Neural cell (in vitro differentiated cells): ENCODE measurements around the gene TCEA3. TPM values are rescaled to one million over a fixed set of nuclear protein-coding genes. Genes with fewer than 3 reads are reported as not detected.

Source experiments
- H2AFZ ChIP-seq: fragments of 200-600, 300-800 bp; sonication (generic), shearing (Covaris generic); 2 replicates; pipeline ENCODE4 v1.6.0; 2014; ENCODE audit warnings: low read depth, mild to moderate bottlenecking, antibody characterized with exemption, low read length, moderate library complexity
- H3F3A ChIP-seq: fragments of 200-600 bp; shearing (Covaris generic); 2 replicates; pipeline ENCODE4 v1.6.1; 2016; ENCODE audit warnings: mild to moderate bottlenecking, moderate library complexity, mixed read lengths, antibody characterized with exemption, low read length; ENCODE audit not compliant: insufficient read depth, poor library complexity, severe bottlenecking
- H3K27ac ChIP-seq: fragments of 200-600, 300-800 bp; sonication (generic), shearing (Covaris generic); 2 replicates; pipeline ENCODE4 v1.5.1; 2014; ENCODE audit warnings: mild to moderate bottlenecking, low read length, moderate library complexity
- H3K27me3 ChIP-seq: fragments of 300-800, 200-600 bp; sonication (generic), shearing (Covaris generic); 2 replicates; pipeline ENCODE4 v1.6.0; 2014; ENCODE audit warnings: mild to moderate bottlenecking, low read depth, low read length, moderate library complexity; ENCODE audit not compliant: insufficient read depth
- H3K36me3 ChIP-seq: fragments of 300-800, 200-600 bp; sonication (generic), shearing (Covaris generic); 2 replicates; pipeline ENCODE4 v1.5.1; 2014; ENCODE audit warnings: mild to moderate bottlenecking, antibody characterized with exemption, low read length, moderate library complexity; ENCODE audit not compliant: insufficient read depth
- H3K4me2 ChIP-seq: fragments of 300-800, 200-600 bp; sonication (generic), shearing (Covaris generic); 2 replicates; pipeline ENCODE4 v1.6.0; 2014; ENCODE audit warnings: mild to moderate bottlenecking, low read length
- H3K4me3 ChIP-seq: fragments of 300-800, 200-600 bp; sonication (generic), shearing (Covaris generic); 2 replicates; pipeline ENCODE4 v1.5.1; 2014; ENCODE audit warnings: mild to moderate bottlenecking, low read length, moderate library complexity
- H3K79me2 ChIP-seq: fragments of 200-600 bp; shearing (Covaris generic); replicated peaks from 2 replicates; pipeline ENCODE4 v1.6.0; 2014; ENCODE audit warnings: mild to moderate bottlenecking, low read length, moderate library complexity; ENCODE audit not compliant: insufficient read depth
- H3K9ac ChIP-seq: fragments of 300-800, 200-600 bp; sonication (generic), shearing (Covaris generic); 2 replicates; pipeline ENCODE4 v1.6.1; 2016; ENCODE audit warnings: mild to moderate bottlenecking, low read length, mixed read lengths
- H3K9me2 ChIP-seq: fragments of 200-600 bp; shearing (Covaris generic); 2 replicates; pipeline ENCODE4 v1.6.1; 2016; ENCODE audit warnings: mild to moderate bottlenecking, low read length, mixed read lengths; ENCODE audit not compliant: insufficient read depth
- H3K9me3 ChIP-seq: fragments of 200-600, 300-800 bp; sonication (generic), shearing (Covaris generic); 2 replicates; pipeline ENCODE4 v1.6.1; 2016; ENCODE audit warnings: mild to moderate bottlenecking, mixed run types, low read length, moderate library complexity, mixed read lengths
- H4K20me1 ChIP-seq: fragments of 200-600 bp; shearing (Covaris generic); 2 replicates; pipeline ENCODE4 v1.6.1; 2016; ENCODE audit warnings: mild to moderate bottlenecking, mixed run types; ENCODE audit not compliant: insufficient read depth
- EP300 ChIP-seq: fragments of 450-650 bp; conservative IDR thresholded peaks from 2 replicates; pipeline ENCODE4 v1.6.1; 2014; ENCODE audit warnings: antibody characterized with exemption, mild to moderate bottlenecking, moderate library complexity; ENCODE audit not compliant: poor library complexity, severe bottlenecking
- EZH2 ChIP-seq: fragments of 200-600, 300-800 bp; shearing (Covaris generic), sonication (generic); IDR thresholded peaks from 2 replicates; pipeline ENCODE4 v1.6.1; 2014; ENCODE audit warnings: antibody characterized with exemption, low read length, borderline replicate concordance, mild to moderate bottlenecking; ENCODE audit not compliant: insufficient read depth, poor library complexity, severe bottlenecking
- MXI1 ChIP-seq: fragments of 450-650 bp; conservative IDR thresholded peaks from 2 replicates; pipeline ENCODE4 v1.6.1; 2014; ENCODE audit warnings: antibody characterized with exemption, mild to moderate bottlenecking; ENCODE audit not compliant: poor library complexity, severe bottlenecking
- POLR2AphosphoS5 ChIP-seq: IDR thresholded peaks from 2 replicates; pipeline ENCODE4 v1.6.1; 2012
- RAD21 ChIP-seq: fragments of 450-650 bp; conservative IDR thresholded peaks from 2 replicates; pipeline ENCODE4 v1.6.1; 2014; ENCODE audit warnings: antibody characterized with exemption, mild to moderate bottlenecking, moderate library complexity
- REST ChIP-seq: IDR thresholded peaks from 2 replicates; pipeline ENCODE4 v1.6.1; 2012; ENCODE audit warnings: borderline replicate concordance
- SMC3 ChIP-seq: fragments of 450-650 bp; conservative IDR thresholded peaks from 2 replicates; pipeline ENCODE4 v1.6.1; 2014; ENCODE audit warnings: antibody characterized with exemption, mild to moderate bottlenecking, moderate library complexity; ENCODE audit not compliant: poor library complexity
- TAF1 ChIP-seq: IDR thresholded peaks from 2 replicates; pipeline ENCODE4 v1.6.1; 2012; ENCODE audit warnings: low read depth
- polyA plus RNA-seq: library from polyadenylated mRNA; depleted of rRNA; stranded (reverse); fragments of >200 nt; gene quantifications from 2 replicates; pipeline ENCODE4 v1.2.3, GENCODE V29; 2014
- TF ChIP-seq, protein P1 (sequence below): fragments of 450-650 bp; IDR thresholded peaks from 2 replicates; pipeline ENCODE4 v1.5.1; 2014; ENCODE audit warnings: antibody characterized with exemption, mild to moderate bottlenecking, moderate library complexity; ENCODE audit not compliant: poor library complexity, severe bottlenecking

Gene TCEA3
- polyA plus RNA-seq, 1 donor from 2014 or later: not detected

GRCh38 chr1:23453455-23454000 lies 29.0 kb upstream of the TCEA3 start:
- H3K27ac ChIP-seq: no peak overlapping the region
- H3K79me2 ChIP-seq: no peaks in the 10 kb centered on the region
- H3K4me3 ChIP-seq: no peak overlapping the region
- H2AFZ ChIP-seq: no peak overlapping the region
- H3K9me2 ChIP-seq: no peaks in the 10 kb centered on the region
- no peak overlapping the region for H3K4me2 ChIP-seq
- H3K27me3 ChIP-seq: no peaks in the 10 kb centered on the region
- TF ChIP-seq SMC3 (no peak), TAF1 (no peak), POLR2AphosphoS5 (no peak)
- TF ChIP-seq, protein P1, sequence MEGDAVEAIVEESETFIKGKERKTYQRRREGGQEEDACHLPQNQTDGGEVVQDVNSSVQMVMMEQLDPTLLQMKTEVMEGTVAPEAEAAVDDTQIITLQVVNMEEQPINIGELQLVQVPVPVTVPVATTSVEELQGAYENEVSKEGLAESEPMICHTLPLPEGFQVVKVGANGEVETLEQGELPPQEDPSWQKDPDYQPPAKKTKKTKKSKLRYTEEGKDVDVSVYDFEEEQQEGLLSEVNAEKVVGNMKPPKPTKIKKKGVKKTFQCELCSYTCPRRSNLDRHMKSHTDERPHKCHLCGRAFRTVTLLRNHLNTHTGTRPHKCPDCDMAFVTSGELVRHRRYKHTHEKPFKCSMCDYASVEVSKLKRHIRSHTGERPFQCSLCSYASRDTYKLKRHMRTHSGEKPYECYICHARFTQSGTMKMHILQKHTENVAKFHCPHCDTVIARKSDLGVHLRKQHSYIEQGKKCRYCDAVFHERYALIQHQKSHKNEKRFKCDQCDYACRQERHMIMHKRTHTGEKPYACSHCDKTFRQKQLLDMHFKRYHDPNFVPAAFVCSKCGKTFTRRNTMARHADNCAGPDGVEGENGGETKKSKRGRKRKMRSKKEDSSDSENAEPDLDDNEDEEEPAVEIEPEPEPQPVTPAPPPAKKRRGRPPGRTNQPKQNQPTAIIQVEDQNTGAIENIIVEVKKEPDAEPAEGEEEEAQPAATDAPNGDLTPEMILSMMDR: no peak
- no peaks in the 10 kb centered on the region for H3K36me3 ChIP-seq
- no peaks in the 10 kb centered on the region for H4K20me1 ChIP-seq
- no peaks in the 10 kb centered on the region for H3K9me3 ChIP-seq
- no peak overlapping the region for H3K9ac ChIP-seq
- H3F3A ChIP-seq: no peaks in the 10 kb centered on the region

DNA sequence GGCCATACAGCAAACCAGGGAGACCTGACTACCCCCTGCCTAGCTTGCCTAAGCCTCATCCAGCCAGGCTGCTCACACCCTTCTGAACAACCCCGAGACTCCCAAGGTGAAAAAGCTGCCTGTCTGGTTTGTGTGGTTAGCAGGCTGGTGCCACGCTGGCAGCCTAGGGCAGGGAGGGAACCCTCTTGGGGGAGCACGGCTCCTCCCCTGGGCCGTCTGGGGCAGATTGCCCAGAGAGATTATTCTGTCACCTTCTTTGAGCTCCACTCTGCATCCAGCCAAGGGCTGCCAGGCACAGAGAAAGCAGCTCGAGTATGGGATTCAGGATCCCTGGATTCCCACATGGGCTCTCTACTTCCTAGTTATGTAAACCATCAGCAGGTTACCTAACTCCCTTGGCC lies 27.5 kb upstream of the TCEA3 start:
- no peaks in the 10 kb centered on the region for H3K9me3 ChIP-seq
- no peaks in the 10 kb centered on the region for H3K27me3 ChIP-seq
- no peak overlapping the region for H2AFZ ChIP-seq
- no peak overlapping the region for H3K4me2 ChIP-seq
- no peaks in the 10 kb centered on the region for H4K20me1 ChIP-seq
- no peaks in the 10 kb centered on the region for H3K79me2 ChIP-seq
- H3K4me3 ChIP-seq: no peak overlapping the region
- no peaks in the 10 kb centered on the region for H3K9me2 ChIP-seq
- TF ChIP-seq TAF1: no peak
- no peak overlapping the region for H3K27ac ChIP-seq
- H3K9ac ChIP-seq: no peak overlapping the region
- H3K36me3 ChIP-seq: no peaks in the 10 kb centered on the region
- H3F3A ChIP-seq: no peaks in the 10 kb centered on the region

- H3K9ac ChIP-seq: no peak overlapping the region
- H2AFZ ChIP-seq: no peak overlapping the region
- H3K9me3 ChIP-seq: no peaks in the 10 kb centered on the region
- H3K27ac ChIP-seq: no peak overlapping the region
- H3K27me3 ChIP-seq: no peaks in the 10 kb centered on the region
- no peak overlapping the region for H3K4me2 ChIP-seq
- H3F3A ChIP-seq: no peaks in the 10 kb centered on the region
- H3K4me3 ChIP-seq: no peak overlapping the region
- no peaks in the 10 kb centered on the region for H3K36me3 ChIP-seq
- no peaks in the 10 kb centered on the region for H3K79me2 ChIP-seq
- H3K9me2 ChIP-seq: no peaks in the 10 kb centered on the region
- TF ChIP-seq TAF1: no peak
- no peak for TF ChIP-seq EP300
- no peak for TF ChIP-seq REST
- TF ChIP-seq SMC3: no peak
- no peak for TF ChIP-seq POLR2AphosphoS5
- TF ChIP-seq, protein P1: no peak
- TF ChIP-seq EZH2: no peak
- no peak for TF ChIP-seq MXI1
- no peak for TF ChIP-seq RAD21
- H4K20me1 ChIP-seq: no peaks in the 10 kb centered on the region
Observed at GRCh38 chr1:23451441-23451840, 26.9 kb upstream of the TCEA3 start.
